HFF-Myc (cell line): Measurements from ENCODE around the gene IGFLR1.
"Not testable (repeated sequence)": the region's sequence is repeated elsewhere in the genome, so short reads cannot be mapped to it uniquely, and the experiment has no call there.

Experiments used
- DNase-seq: peaks from one replicate; pipeline ENCODE4 v3.0.0-alpha.2; 2011; ENCODE audit warnings: low read depth; ENCODE audit errors: extremely low read depth
- H3K4me3 ChIP-seq: replicated peaks from 2 replicates; pipeline ENCODE4 v1.5.1; 2011; ENCODE audit warnings: low read depth, mild to moderate bottlenecking, control low read depth, low read length
- TF ChIP-seq, protein P1 (sequence below): IDR thresholded peaks from 2 replicates; pipeline ENCODE4 v1.5.1; 2012; ENCODE audit warnings: mild to moderate bottlenecking, low read depth, low read length, control low read depth; ENCODE audit errors: missing control alignments

The IGFLR1 gene

DNA sequence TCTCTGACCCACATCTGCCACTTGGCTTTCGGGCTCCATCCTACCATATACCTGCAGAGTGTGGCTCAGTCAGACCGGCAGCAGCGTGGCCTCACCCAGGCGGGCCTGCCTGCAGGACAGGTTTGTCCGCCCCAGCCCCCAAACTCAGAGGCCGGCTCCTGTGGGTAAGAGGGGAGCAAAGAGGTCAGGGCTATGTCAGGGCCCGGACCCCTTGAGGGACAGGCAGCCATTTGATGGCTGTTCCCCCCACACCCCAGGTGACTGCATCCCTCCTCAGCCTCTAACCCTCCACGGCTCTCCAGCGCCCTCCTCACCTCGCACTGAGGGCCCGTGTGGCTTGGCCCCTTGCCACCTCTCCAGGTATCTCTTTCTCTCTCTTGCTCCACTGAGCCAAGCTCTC is 50.2 kb downstream of the IGFLR1 start:
- TF ChIP-seq, protein P1, sequence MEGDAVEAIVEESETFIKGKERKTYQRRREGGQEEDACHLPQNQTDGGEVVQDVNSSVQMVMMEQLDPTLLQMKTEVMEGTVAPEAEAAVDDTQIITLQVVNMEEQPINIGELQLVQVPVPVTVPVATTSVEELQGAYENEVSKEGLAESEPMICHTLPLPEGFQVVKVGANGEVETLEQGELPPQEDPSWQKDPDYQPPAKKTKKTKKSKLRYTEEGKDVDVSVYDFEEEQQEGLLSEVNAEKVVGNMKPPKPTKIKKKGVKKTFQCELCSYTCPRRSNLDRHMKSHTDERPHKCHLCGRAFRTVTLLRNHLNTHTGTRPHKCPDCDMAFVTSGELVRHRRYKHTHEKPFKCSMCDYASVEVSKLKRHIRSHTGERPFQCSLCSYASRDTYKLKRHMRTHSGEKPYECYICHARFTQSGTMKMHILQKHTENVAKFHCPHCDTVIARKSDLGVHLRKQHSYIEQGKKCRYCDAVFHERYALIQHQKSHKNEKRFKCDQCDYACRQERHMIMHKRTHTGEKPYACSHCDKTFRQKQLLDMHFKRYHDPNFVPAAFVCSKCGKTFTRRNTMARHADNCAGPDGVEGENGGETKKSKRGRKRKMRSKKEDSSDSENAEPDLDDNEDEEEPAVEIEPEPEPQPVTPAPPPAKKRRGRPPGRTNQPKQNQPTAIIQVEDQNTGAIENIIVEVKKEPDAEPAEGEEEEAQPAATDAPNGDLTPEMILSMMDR, result no peak

DNA sequence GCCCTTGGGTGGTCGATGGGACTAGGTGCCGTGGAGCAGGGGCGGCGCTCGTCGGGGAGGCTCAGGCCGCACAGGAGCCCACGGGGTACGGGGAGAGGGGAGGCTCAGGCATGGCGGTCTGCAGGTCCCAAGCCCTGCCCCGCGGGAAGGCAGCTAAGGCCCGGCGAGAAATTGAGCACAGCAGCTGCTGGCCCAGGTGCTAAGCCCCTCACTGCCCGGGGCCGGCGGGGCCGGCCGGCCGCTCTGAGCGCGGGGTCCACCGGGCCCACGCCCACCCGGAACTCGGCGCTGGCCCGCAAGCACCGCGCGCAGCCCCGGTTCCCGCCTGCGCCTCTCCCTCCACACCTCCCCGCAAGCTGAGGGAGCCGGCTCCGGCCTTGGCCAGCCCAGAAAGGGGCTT is 51.1 kb downstream of the IGFLR1 start:
- not testable (repeated sequence) for DNase-seq

More for the DNA sequence above, 50.2 kb downstream of the IGFLR1 start:
- DNase-seq, result no peak
- H3K4me3 ChIP-seq, result no peak overlapping the region

DNA sequence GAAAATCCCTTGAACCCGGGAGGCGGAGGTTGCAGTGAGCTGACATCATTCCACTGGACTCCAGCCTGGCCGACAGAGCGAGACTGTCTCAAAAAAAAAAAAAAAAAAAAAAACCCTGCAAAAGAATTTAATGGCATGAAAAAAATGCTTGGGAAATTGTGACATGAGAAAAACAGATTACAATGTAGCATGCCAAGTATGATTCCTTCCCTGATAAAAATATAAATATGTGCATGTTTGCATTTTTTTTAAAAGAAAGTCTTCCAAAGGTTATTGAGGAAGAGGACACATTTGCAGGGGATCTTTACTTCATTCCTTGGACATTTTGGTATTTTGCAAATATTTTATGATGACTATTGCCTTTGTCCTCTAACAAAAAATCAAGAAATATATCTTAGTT is 52.4 kb downstream of the IGFLR1 start:
- no peak overlapping the region for H3K4me3 ChIP-seq
- TF ChIP-seq, protein P1, result no peak
- no peak for DNase-seq

More for the DNA sequence above, 51.1 kb downstream of the IGFLR1 start:
- H3K4me3 ChIP-seq, result not testable (repeated sequence)
